ENCODE measurements around the gene TNK1.
A peak's percentile ranks its signal among the peaks of the same experiment; 100 is the strongest.

The TNK1 gene

DNA sequence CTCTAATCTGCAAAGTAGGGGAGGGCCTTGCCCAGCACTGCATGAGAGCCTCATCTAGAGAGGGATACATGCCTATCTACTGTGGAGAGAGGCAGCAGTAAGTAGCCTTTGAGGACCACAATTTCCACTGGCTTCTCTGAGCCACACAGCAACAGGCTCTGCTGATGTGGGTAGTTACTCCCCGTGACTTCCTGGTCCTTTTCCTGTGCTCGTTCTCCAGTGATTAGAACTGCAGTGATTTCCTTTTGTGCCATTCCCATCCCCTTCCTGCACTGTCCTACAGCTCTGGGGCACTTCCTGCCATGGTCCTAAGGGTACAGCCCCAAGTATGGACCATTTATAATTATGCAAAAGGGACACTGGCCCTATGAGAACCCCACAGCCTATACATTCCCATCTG lies 10.4 kb downstream of the TNK1 start:
- no peak for DNase-seq (ENCODE audit: low read depth)

- DNase-seq (ENCODE audit: low read depth): no peak
Observed at GRCh38 chr17:7392696-7393612, 12.1 kb downstream of the TNK1 start.

DNA sequence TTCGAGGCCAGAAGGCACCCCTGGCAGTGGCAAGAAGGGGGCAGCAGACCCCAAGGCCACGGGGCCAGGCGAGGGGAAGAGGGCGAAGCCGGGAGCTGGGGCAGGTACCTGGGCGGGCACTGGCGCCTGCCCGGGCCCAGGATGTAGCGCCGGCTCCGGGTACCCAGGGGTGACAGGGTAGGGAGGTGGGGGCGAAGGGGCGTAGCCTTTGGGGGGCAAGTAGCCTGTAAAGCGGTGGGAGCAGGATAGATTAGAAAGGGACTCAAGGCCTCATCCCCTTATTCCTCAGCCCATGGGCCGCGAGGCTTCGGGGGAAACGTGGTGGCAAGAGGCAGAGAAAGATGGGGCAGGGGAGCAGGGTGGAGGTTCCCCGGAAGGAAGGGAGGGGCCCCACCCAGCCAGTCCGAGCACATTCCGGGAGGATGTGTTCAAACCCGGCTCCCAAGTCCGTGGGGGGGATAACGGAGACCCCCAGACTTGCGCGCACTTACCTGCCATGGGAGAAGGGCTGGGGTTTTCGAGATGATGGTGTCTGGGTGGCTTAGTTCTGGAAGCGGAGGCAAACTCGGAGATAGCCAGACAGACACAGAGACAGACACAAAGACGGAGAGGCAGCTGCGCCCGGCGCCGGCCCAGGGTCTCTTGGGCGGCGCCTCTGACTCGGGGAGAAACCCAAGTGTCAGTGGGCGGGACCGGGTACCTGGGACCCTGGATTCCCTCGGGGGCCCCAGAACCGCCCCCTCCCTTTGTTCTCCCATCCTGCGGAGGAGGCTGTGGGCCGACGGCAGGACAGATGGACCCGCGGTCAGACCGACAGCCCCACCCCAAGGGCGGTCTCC lies 12.9 kb downstream of the TNK1 start:
- DNase-seq (ENCODE audit: low read depth): peak; percentile 43

GRCh38 chr17:7394452-7395191 lies 13.7 kb downstream of the TNK1 start, which contains the start of gene PLSCR3:
Gene PLSCR3, minus strand, starts transcription at chr17:7394525. Its CDS starts 415 bp downstream, at chr17:7394110.
- peak; percentile 87 for DNase-seq (ENCODE audit: low read depth)

DNA sequence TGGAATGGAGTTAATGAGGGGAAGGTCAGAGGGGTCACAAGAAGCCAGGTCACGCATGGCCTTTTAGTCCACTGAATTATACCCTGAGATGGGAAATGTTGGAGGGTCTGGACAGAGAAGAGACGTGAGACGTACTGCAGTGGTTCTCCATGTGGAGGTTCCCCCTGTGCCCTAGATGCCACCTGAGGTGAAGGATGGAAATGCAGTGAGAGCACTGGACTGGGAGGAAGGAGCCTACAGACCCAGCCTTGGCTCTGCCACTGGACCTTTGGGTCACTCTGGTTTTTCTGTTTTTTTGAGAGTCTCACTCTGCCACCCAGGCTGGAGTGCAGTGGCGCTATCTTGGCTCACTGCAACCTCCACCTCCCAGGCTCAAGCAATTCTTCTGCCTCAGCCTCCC lies 15.3 kb downstream of the TNK1 start:
- no peak for DNase-seq (ENCODE audit: low read depth)

- no peak for DNase-seq (ENCODE audit: low read depth)
Observed at GRCh38 chr17:7398612-7399011, 17.7 kb downstream of the TNK1 start.

DNA sequence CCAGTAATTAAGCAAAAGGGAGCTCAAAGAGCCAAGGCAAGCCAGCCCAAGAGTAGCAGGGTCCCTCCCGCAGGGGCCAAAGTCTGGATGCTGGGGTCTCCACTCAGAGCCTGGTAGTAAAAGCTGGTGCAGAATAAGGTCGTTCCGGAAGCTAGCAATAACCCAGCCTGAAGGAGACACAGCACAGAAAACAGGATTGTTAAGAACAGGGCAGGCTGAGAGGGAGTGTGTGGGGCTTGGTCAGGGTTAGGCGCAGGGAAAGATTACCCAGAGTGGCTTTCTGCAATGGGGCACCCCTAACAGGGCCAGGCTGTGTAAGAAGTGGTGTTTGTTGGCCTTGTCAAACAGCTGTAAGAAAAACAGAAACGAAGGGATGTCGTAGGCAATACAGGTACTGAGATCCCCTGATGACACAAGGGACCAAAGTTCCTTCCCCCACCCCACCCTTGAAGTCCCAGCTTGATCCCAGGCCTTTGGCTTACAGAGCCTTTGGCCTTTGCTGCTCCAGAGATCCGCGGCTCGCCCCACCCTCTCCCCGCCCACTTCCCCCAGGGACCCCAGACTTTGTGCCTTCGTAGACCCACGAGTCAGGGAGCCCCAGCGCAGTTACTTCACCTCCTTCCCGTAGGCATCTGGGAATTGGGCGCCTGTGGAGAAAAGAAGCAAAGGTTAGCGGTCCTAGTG lies 22.3 kb downstream of the TNK1 start:
- DNase-seq (ENCODE audit: low read depth): no peak

DNA sequence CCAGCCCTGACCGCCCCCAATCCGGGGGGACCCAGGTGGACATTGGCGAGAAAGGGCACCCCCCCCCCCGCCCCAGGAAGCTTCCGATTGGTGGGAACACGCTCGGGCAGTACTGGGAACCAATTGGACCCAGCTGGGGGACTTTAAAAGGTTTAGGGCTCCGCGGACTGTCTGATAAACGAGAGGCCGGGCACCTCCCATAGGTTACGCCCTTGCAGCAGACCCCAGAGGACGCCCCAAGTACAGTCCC lies 22.8 kb downstream of the TNK1 start:
- DNase-seq (ENCODE audit: low read depth): peak; percentile 87

GRCh38 chr17:7403977-7404736 lies 23.3 kb downstream of the TNK1 start, which contains the start of gene TMEM256:
Gene TMEM256, minus strand, starts transcription at chr17:7404097. Its CDS starts 13 bp downstream, at chr17:7404084.
- DNase-seq (ENCODE audit: low read depth): peak; percentile 100

- DNase-seq (ENCODE audit: low read depth): peak; percentile 64
Observed at GRCh38 chr17:7404737-7405349, 24.0 kb downstream of the TNK1 start.

GRCh38 chr17:7405350-7406234 lies 24.7 kb downstream of the TNK1 start:
- peak; percentile 37 for DNase-seq (ENCODE audit: low read depth)

- no peak for DNase-seq (ENCODE audit: low read depth)
Observed at GRCh38 chr17:7406235-7406825, 25.4 kb downstream of the TNK1 start.

- DNase-seq (ENCODE audit: low read depth): no peak
Observed at GRCh38 chr17:7407082-7407481, 26.2 kb downstream of the TNK1 start.

GRCh38 chr17:7407485-7408251 lies 26.8 kb downstream of the TNK1 start, which contains the start of gene NLGN2:
Gene NLGN2, plus strand, starts transcription at chr17:7407845. Its CDS starts 411 bp downstream, at chr17:7408256.
- DNase-seq (ENCODE audit: low read depth): no peak

DNA sequence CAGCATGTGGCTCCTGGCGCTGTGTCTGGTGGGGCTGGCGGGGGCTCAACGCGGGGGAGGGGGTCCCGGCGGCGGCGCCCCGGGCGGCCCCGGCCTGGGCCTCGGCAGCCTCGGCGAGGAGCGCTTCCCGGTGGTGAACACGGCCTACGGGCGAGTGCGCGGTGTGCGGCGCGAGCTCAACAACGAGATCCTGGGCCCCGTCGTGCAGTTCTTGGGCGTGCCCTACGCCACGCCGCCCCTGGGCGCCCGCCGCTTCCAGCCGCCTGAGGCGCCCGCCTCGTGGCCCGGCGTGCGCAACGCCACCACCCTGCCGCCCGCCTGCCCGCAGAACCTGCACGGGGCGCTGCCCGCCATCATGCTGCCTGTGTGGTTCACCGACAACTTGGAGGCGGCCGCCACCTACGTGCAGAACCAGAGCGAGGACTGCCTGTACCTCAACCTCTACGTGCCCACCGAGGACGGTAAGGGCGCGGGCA lies 27.4 kb downstream of the TNK1 start:
- no peak for DNase-seq (ENCODE audit: low read depth)

- DNase-seq (ENCODE audit: low read depth): no peak
Observed at GRCh38 chr17:7408863-7409262, 28.0 kb downstream of the TNK1 start.

- no peak for DNase-seq (ENCODE audit: low read depth)
Observed at GRCh38 chr17:7409716-7410115, 28.8 kb downstream of the TNK1 start.

All from ELR (cell line).